ENCODE data around the gene SCARB1. TPM values are rescaled to one million over a fixed set of nuclear protein-coding genes. Genes with fewer than 3 reads are reported as not detected.
A peak's percentile ranks its signal among the peaks of the same experiment; 100 is the strongest.

Gene SCARB1
- total RNA-seq, 1 donor from 2014 or later, result 21.5 TPM

DNA sequence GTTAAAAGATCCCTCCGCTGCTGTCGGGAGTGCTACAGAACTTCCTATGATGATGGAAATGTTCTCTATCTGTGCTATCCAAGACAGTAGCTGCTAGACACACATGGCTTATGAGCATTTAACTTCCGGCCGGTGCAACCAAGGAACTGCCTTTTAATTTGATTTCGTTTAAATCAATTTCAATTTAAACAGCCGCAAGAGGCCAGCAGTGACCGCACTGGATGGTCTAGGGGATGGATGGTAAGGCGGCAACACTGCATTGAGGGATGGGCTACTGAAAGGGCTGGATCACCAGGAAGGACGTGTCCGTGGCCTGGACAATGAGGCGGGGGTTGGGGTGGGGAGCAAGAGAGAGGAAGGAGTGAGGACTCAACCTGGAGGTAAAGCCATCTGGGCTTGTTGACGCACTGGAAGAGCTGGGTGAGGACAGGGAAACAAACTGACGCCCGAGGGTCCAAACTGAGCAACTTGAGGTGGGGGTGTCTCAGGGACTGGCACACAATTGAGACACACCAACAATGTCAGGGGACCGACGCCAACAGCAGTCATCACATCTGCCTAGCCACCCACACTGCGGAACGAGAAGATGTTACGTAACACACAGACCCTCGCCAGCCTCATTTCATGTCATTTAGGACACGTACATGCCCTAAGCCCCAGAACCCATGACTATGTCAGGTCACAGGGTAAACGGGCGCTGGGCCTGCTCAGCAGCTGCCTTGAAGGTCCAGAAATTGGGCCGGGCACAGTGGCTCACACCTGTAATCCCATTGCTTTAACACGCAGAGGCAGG lies 57.6 kb downstream of the SCARB1 start:
- no peak overlapping the region for H3K4me3 Mint-ChIP-seq (ENCODE audit: low read depth)
- H3K9me3 Mint-ChIP-seq (ENCODE audit: low read depth), result no peaks in the 10 kb centered on the region
- H3K4me1 Mint-ChIP-seq (ENCODE audit: low read depth), result no peaks in the 10 kb centered on the region
- TF ChIP-seq, protein P1, sequence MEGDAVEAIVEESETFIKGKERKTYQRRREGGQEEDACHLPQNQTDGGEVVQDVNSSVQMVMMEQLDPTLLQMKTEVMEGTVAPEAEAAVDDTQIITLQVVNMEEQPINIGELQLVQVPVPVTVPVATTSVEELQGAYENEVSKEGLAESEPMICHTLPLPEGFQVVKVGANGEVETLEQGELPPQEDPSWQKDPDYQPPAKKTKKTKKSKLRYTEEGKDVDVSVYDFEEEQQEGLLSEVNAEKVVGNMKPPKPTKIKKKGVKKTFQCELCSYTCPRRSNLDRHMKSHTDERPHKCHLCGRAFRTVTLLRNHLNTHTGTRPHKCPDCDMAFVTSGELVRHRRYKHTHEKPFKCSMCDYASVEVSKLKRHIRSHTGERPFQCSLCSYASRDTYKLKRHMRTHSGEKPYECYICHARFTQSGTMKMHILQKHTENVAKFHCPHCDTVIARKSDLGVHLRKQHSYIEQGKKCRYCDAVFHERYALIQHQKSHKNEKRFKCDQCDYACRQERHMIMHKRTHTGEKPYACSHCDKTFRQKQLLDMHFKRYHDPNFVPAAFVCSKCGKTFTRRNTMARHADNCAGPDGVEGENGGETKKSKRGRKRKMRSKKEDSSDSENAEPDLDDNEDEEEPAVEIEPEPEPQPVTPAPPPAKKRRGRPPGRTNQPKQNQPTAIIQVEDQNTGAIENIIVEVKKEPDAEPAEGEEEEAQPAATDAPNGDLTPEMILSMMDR (IDR thresholded peaks at IDR 0.05; ENCODE audit: unreplicated experiment), result no peak
- DNase-seq (ENCODE audit: low spot score, unreplicated experiment), result no peak
- peak overlapping the region; percentile 16 for H3K27ac Mint-ChIP-seq
- H3K36me3 Mint-ChIP-seq (ENCODE audit: insufficient read depth), result peaks cover 2% of the 10 kb centered on the region
- no peaks in the 10 kb centered on the region for H3K27me3 Mint-ChIP-seq

DNA sequence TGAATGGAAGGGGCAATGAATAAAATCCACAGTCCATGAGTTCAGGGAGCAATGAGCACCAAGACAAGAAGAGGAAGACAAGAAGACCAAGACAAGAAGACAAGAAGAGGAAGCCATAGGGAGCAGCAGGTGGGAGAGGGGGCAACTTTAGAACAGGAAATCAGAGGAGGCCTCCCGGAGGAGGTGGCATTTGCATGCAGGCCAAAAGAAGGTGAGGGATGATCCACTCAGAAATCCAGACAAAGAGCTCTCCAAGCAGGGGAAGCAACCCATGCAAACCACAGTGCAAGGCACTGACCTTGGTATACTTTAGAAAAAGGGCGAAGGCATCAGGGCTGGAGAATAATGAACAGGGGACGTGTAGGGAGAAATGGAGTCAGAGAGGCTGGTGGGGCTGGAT lies 58.6 kb downstream of the SCARB1 start:
- Mint-ChIP-seq H3K4me3 (ENCODE audit: low read depth) (no peak overlapping the region), H3K27me3 (no peaks in the 10 kb centered on the region), H3K36me3 (ENCODE audit: insufficient read depth) (peaks cover 2% of the 10 kb centered on the region), H3K4me1 (ENCODE audit: low read depth) (no peaks in the 10 kb centered on the region), H3K9me3 (ENCODE audit: low read depth) (no peaks in the 10 kb centered on the region), H3K27ac (no peak overlapping the region)
- DNase-seq (ENCODE audit: low spot score, unreplicated experiment), result no peak
- TF ChIP-seq, protein P1 (IDR thresholded peaks at IDR 0.05; ENCODE audit: unreplicated experiment), result no peak

DNA sequence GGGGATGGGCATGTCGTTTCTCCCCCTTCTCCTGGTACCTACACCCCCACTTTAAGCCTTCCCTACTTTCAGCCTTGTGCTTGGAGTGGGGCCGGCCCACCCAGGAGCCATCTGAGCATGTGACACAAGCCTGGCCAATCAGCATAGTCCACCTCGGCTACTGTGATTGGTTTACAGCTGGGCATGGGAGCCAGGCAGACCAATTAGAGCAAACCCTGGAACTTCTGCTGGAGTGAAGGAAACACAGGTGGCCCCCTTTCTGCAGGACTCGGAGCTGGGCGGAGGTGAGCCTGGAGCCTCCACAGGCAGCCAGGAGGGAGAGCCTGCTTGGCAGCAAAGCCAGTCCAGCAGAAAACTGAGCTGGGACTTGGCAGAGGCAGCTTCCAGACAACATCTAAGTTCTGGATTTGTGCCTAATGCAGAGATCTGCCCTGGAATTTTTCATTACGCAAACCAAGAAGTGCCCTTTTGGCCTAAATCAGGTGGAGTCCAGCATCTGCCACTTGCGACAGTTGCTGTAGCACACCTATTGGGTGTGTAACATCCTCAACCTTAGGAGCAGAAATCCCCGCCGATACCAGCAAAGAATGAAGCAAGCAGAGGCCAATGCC lies 59.5 kb downstream of the SCARB1 start:
- Mint-ChIP-seq H3K4me3 (ENCODE audit: low read depth) (no peak overlapping the region), H3K36me3 (ENCODE audit: insufficient read depth) (peaks cover 2% of the 10 kb centered on the region), H3K4me1 (ENCODE audit: low read depth) (no peaks in the 10 kb centered on the region), H3K27ac (no peak overlapping the region), H3K9me3 (ENCODE audit: low read depth) (no peaks in the 10 kb centered on the region), H3K27me3 (no peaks in the 10 kb centered on the region)
- TF ChIP-seq, protein P1 (IDR thresholded peaks at IDR 0.05; ENCODE audit: unreplicated experiment), result no peak
- DNase-seq (ENCODE audit: low spot score, unreplicated experiment), result no peak

DNA sequence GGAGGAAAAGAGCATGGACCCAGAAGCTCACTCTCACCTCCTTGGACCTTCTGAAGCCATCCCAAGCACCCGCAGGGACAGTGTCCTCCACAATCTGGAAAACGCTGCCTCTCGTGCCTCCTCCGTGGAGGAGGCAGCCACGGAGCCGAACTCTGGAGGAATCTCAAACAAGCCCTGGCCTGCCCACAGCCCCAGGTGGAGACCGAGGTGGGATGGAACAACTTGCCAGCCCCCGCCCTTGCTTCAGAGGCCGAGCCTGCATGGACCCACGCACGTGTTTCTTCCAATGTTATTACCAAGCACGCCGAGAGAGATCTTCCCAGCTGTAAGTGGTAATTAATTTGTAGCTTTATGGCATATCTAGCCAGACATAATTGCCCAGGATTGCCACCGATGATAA lies 61.3 kb downstream of the SCARB1 start:
- Mint-ChIP-seq H3K9me3 (ENCODE audit: low read depth) (no peaks in the 10 kb centered on the region), H3K27ac (no peak overlapping the region), H3K27me3 (peaks cover 3% of the 10 kb centered on the region), H3K4me3 (ENCODE audit: low read depth) (no peak overlapping the region), H3K4me1 (ENCODE audit: low read depth) (peaks cover 2% of the 10 kb centered on the region), H3K36me3 (ENCODE audit: insufficient read depth) (peaks cover 9% of the 10 kb centered on the region)
- TF ChIP-seq, protein P1 (IDR thresholded peaks at IDR 0.05; ENCODE audit: unreplicated experiment), result no peak
- no peak for DNase-seq (ENCODE audit: low spot score, unreplicated experiment)

DNA sequence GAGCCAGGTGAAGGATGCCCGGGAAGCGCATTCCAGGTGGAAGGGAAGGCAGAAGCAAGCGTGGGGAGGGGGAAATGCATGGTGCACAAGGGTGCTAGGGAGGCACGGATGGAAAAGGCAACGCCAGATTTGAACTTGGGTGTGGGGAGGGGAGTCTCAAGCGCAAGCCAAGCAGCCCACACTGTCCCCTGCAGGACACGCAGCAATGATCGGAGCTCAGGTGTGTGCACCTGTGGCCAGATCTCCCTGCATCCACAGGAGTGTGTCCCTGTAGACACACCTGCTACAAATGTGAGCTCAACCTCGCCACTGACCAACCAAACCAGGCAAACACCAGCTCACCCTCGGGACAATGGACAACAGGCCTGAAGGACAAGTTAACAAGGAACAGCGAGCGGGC lies 63.2 kb downstream of the SCARB1 start:
- TF ChIP-seq, protein P1 (IDR thresholded peaks at IDR 0.05; ENCODE audit: unreplicated experiment), result no peak
- peaks cover 10% of the 10 kb centered on the region for H3K36me3 Mint-ChIP-seq (ENCODE audit: insufficient read depth)
- H3K27me3 Mint-ChIP-seq, result peaks cover 5% of the 10 kb centered on the region
- no peak overlapping the region for H3K27ac Mint-ChIP-seq
- H3K4me3 Mint-ChIP-seq (ENCODE audit: low read depth), result no peak overlapping the region
- no peaks in the 10 kb centered on the region for H3K9me3 Mint-ChIP-seq (ENCODE audit: low read depth)
- H3K4me1 Mint-ChIP-seq (ENCODE audit: low read depth), result peaks cover 7% of the 10 kb centered on the region
- no peak for DNase-seq (ENCODE audit: low spot score, unreplicated experiment)

Data from progenitor cell of endocrine pancreas (in vitro differentiated cells).